GM12891 (cell line): ENCODE results near the gene PITPNC1.

Source experiments
- PAX5 ChIP-seq: IDR thresholded peaks from 2 replicates; pipeline ENCODE4 v1.6.1; 2011; ENCODE audit warnings: low read length, moderate library complexity, mild to moderate bottlenecking; ENCODE audit not compliant: insufficient read depth, severe bottlenecking
- POLR2A ChIP-seq: IDR thresholded peaks from 2 replicates; pipeline ENCODE4 v1.6.1; 2011; ENCODE audit warnings: low read depth, low read length, control low read depth
- POLR2AphosphoS5 ChIP-seq: IDR thresholded peaks from 2 replicates; pipeline ENCODE4 v1.6.1; 2011; ENCODE audit warnings: low read depth, low read length, control low read depth
- POU2F2 ChIP-seq: IDR thresholded peaks from 2 replicates; pipeline ENCODE4 v1.6.1; 2011; ENCODE audit warnings: low read depth, mild to moderate bottlenecking, control low read depth, low read length, moderate library complexity
- SPI1 ChIP-seq: IDR thresholded peaks from 2 replicates; pipeline ENCODE4 v1.6.1; 2011; ENCODE audit warnings: low read depth, low read length, control low read depth
- TAF1 ChIP-seq: IDR thresholded peaks from 2 replicates; pipeline ENCODE4 v1.6.1; 2011; ENCODE audit warnings: low read depth, low read length, control low read depth

DNA sequence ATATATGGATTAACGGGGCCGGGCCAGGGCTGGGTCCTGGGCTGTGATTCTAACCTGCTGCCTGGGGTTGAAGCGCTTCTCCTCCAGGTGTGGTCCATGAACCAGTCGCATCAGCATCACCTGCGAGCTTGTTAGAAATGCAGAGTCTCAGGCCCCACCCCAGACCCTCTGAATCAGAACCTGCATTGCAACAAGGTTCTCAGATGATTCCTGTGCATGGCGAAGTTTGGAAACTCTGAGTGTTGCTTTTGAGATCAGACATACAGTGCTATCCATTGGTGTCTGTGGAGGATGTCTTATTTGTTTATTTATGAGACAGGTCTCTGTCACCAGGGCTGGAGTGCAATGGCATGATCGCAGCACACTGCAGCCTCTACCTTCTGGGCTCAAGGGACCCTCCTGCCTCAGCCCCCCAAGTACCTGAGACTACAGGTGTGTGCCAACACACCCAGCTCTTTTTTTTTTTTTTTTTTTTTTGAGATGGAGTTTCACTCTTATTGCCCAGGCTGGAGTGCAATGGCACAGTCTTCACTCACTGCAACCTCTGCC lies 99.8 kb downstream of the PITPNC1 start:
- TF ChIP-seq POLR2A (no peak), POLR2AphosphoS5 (no peak), PAX5 (no peak), SPI1 (no peak), POU2F2 (no peak), TAF1 (no peak)
